HG02763 (cell line): ENCODE data around the gene CATSPERB.
"Not testable (repeated sequence)": the region's sequence is repeated elsewhere in the genome, so short reads cannot be mapped to it uniquely, and the experiment has no call there.

Source experiments
- ATAC-seq: cut with Tn5 transposase; IDR thresholded peaks from one replicate; pipeline ENCODE4 v1.9.1; 2021; ENCODE audit warnings: mild to moderate bottlenecking, moderate library complexity; ENCODE audit not compliant: unreplicated experiment

Gene CATSPERB

GRCh38 chr14:91582761-91583160 lies 149.1 kb downstream of the CATSPERB start:
- no peak for ATAC-seq

GRCh38 chr14:91580876-91581577 lies 150.9 kb downstream of the CATSPERB start:
- ATAC-seq: no peak

DNA sequence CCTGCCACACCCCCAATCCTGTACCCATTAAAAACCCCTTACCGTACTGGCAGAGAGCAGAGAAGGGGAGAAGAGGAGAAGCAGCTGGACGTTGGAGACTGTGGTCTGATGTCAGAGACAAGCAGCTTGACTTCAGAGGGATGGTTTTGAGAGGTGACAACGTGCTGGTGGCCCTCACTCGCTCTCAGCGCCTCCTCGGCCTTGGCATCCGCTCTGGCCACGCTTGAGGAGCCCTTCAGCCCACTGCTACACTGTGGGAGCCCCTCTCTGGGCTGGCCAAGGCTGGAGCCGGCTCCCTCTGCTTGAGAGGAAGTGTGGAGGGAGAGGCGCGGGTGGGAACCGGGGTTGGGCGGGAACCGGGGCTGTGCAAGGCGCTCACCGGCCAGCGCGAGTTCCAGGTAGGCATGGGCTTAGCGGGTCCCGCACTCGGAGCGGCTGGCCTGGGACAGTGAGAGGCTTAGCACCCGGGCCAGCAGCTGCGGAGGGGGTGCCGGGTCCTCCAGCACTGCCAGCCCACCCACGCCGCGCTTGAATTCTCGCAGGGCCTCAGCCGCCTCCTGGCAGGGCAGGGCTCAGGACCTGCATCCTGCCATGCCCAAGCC lies 154.2 kb downstream of the CATSPERB start:
- ATAC-seq: no peak

- ATAC-seq: no peak
These were observed 156.2 kb downstream of the CATSPERB start for GRCh38 chr14:91575469-91576208.

- ATAC-seq: no peak
These were observed 157.7 kb downstream of the CATSPERB start for GRCh38 chr14:91573894-91574837.

DNA sequence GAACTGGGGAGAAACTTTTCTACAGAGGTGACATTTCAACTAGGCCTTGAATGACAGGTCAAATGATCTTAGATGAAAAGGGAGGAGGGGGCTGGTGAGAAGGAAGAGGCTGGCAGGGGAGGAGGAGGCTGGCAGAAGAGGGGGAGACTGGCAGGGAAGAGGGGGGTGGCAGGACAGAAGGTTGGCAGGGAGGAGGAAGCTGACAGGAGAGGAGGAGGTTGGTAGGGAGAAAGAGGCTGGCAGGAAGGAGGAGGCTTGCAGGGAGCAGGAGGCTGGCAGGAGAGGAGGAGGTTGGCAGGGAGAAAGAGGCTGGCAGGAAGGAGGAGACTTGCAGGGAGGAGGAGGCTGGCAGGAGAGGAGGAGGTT lies 158.4 kb downstream of the CATSPERB start:
- ATAC-seq: no peak

GRCh38 chr14:91570021-91570420 lies 161.9 kb downstream of the CATSPERB start:
- no peak for ATAC-seq

GRCh38 chr14:91569301-91569700 lies 162.6 kb downstream of the CATSPERB start:
- ATAC-seq: no peak

- no peak for ATAC-seq
These were observed 163.3 kb downstream of the CATSPERB start for GRCh38 chr14:91568626-91569025.

DNA sequence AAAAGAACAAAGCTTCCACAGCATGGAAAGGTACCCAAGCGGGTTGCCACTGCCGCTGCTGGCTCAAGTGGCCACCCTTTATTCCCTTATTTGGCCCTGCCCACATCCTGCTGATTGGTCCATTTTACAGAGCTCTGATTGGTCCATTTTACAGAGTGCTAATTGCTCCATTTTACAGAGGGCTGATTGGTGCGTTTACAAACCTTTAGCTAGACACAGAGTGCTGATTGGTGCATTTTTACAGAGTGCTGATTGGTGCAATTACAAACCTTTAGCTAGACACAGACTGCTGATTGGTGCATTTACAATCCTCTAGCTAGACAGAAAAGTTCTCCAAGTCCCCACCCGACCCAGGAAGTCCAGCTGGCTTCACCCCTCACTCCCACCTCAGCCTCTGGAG lies 164.1 kb downstream of the CATSPERB start:
- not testable (repeated sequence) for ATAC-seq

- ATAC-seq: no peak
These were observed 176.4 kb downstream of the CATSPERB start for GRCh38 chr14:91555531-91555930.

- no peak for ATAC-seq
These were observed 177.2 kb downstream of the CATSPERB start for GRCh38 chr14:91554535-91555332.

- ATAC-seq: no peak
These were observed 183.8 kb downstream of the CATSPERB start for GRCh38 chr14:91548108-91548507.

- ATAC-seq: no peak
These were observed 185.8 kb downstream of the CATSPERB start for GRCh38 chr14:91545946-91546716.

DNA sequence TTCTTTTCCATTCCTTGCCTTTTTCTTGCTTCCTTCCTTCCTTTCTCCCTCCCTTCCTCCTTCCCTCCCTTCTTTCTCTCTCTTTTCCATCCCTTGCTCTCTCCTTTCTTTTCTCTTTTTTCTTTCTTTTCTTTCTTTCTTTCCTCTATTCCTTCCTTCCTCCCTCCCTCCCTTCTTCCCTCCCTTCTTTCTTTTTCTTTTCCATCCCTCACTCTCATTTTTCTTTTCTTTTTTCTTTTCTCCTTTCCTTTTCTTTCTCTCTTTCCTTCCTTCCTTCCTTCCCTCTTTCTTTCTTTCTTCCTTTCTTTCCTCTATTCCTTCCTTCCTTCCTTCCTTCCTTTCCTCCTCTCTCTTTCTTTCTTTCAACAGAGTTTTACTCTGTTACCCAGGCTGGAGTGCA lies 186.7 kb downstream of the CATSPERB start:
- ATAC-seq: no peak

DNA sequence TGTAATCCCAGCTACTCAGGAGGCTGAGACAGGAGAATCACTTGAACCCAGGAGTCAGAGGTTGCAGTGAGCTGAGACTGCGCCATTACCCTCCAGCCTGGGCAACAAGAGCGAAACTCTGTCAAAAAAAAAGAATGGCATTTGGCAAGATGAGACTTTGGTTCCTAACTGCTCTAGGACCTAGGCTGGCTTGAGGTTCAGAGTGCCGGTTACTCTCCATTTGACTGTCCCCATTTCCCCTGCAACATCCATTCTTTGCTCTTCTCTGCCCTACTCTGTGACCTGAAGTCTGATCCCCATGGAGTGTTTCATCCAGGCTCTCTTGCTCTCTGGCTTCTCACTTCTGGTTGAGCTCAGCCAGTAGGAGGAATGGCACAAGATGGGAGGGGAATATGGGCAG lies 195.6 kb downstream of the CATSPERB start:
- ATAC-seq: no peak

GRCh38 chr14:91534059-91534458 lies 197.8 kb downstream of the CATSPERB start:
- not testable (repeated sequence) for ATAC-seq

- ATAC-seq: no peak
These were observed 198.3 kb downstream of the CATSPERB start for GRCh38 chr14:91533623-91534022.
